DMS 273 treated with DMSO at 0.1 percent for 48 hours (cell line): ENCODE results near the gene GOLPH3L.
"Not testable (repeated sequence)": the region's sequence is repeated elsewhere in the genome, so short reads cannot be mapped to it uniquely, and the experiment has no call there.

ENCODE experiments used
- DNase-seq: peaks from one replicate; lab custom pipeline; 2025; lab: John Stamatoyannopoulos, UW

The GOLPH3L gene

GRCh38 chr1:150657064-150657463 lies 39.9 kb downstream of the GOLPH3L start:
- not testable (repeated sequence) for DNase-seq

- not testable (repeated sequence) for DNase-seq
Measured at GRCh38 chr1:150654635-150655034, 42.3 kb downstream of the GOLPH3L start.

DNA sequence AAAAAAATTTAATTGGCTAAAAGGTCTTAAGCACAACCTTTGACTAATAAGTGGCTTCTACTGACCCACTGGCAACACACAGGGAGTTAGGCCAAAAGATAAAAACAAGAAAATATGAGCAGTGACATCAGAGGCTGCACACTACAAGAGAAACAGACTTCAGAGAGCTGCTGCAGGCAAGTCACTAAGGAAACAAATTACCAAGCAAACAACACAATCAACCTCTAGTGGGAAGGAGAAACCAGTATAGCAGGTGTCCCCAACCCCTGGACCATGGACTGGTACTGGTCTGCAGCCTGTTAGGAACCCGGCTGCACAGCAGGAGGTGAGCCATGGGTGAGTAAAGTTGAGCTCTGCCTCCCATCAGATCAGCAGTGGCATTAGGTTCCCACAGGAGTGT lies 46.8 kb downstream of the GOLPH3L start:
- no peak for DNase-seq

- no peak for DNase-seq
Measured at GRCh38 chr1:150649441-150650075, 47.4 kb downstream of the GOLPH3L start.

- no peak for DNase-seq
Measured at GRCh38 chr1:150642296-150642695, 54.7 kb downstream of the GOLPH3L start.

GRCh38 chr1:150641126-150641815 lies 55.7 kb downstream of the GOLPH3L start:
- not testable (repeated sequence) for DNase-seq

GRCh38 chr1:150638430-150638829 lies 58.5 kb downstream of the GOLPH3L start:
- DNase-seq = not testable (repeated sequence)

DNA sequence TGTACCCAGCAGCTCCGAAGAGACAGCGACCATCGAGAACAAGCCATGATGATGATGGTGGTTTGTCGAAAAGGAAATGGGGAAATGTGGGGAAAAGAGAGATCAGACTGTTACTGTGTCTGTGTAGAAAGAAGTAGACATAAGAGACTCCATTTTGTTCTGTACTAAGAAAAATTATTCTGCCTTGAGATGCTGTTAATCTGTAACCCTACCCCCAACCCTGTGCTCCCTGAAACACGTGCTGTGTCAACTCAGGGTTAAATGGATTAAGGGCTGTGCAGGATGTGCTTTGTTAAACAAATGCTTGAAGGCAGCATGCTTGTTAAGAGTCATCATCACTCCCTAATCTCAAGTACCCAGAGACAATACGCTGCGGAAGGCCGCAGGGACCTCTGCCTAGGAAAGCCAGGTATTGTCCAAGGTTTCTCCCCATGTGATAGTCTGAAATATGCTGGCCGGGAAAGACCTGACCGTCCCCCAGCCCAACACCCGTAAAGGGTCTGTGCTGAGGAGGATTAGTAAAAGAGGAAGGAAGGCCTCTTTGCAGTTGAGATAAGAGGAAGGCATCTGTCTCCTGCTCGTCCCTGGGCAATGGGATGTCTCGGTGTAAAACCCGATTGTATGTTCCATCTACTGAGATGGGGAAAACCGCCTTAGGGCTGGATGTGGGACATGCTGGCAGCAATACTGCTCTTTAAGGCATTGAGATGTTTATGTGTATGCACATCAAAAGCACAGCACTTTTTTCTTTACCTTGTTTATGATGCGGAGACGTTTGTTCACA lies 61.9 kb downstream of the GOLPH3L start:
- DNase-seq = not testable (repeated sequence)

DNA sequence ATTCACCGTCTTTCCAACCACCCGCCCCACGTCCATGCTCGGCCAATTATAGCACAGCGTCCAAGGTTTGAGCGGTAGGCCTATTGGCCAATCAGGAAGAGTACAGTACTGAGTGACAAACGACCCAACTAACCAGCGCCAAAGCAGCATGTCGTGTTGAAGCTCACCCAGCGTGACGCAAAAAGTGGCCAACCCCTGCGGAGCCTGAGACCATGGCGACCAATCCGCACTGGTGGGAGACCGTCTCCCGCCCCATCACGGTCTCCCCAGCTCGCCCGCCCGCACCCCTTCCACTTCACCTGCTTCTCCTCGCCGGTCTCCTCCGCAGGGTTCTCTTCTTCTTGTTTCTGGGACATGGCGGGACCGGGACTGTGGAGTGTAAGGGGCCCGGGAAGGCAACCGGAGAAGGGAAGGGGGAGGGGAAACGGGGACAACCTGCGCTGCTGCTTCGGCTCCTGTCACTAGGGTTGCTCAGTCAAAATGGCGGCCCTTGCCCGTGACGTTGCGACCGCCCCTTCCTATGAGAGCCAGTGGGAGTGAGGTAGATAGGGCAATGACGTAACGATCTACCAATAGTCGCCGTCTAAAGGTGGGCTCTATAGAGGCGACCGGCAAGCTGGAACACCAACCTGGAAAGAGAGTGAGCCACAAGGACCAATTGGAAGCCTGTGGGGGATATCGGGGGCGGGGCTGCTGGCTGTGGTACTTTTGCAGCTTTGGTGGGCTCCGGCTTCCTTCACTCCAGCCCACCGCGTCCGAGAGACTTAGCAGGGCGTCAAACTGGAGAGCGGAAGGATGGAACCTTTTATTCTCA lies 67.6 kb downstream of the GOLPH3L start, which contains the start of gene ENSA:
Gene ENSA, minus strand, starts transcription at position 498 of the 814 bp plus-strand sequence. Its CDS starts 142 bp downstream, at position 356.
- DNase-seq = peak; percentile 100

DNA sequence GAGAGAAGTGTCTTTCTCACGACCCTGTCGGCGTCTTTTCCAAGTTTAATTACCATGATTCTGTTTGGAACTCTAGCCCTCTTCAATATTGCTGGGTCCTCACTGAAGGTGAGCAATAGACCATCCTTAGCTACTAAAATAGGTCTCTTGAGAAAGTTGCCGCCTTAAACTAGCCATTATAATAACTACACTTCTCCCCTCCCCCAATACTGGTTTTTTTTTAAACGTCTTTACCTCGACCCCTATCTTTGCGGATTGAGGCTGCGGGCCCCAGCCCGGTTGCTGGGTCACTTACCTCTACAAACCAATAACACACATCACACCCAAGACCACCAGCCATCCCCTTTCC lies 68.2 kb downstream of the GOLPH3L start:
- DNase-seq = no peak

GRCh38 chr1:150627826-150628410 lies 69.0 kb downstream of the GOLPH3L start:
- DNase-seq = no peak

DNA sequence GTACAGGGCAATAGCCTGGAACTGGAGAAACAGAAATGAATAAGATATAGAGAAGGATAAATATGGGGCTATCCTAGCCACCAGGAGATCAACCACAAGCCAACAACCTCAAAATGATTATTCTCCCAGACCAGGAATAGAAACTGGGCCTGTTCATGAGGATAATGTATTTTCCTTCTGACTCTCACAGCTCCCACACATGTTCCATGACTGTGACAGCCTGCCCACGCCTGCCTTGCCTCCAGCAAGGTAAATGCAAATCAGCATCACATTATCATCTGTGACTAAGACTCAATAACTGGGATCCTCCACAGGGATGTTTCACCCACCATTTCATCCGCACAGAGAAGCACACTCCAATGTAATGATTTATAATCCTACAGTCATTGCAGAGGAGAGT lies 70.8 kb downstream of the GOLPH3L start:
- DNase-seq = no peak

DNA sequence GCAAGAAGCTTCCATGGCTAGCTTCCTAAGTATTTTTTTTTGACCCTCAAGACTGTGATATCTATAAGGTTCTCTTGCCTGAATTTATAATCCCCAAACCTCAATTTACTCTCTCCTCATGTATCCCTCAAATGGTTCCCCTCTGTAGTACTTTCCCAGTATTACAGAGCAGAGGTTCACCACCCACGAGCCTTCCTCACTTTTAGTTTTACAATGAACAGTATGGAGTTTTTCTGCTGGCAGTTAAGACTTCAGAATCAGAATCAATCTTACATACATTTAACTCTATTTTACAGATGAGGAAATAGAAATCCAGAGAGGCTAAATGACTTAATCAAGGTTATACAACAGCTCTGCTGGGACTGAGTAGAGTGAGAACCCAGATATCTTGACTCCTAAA lies 72.4 kb downstream of the GOLPH3L start:
- not testable (repeated sequence) for DNase-seq

GRCh38 chr1:150624134-150624533 lies 72.8 kb downstream of the GOLPH3L start:
- DNase-seq = not testable (repeated sequence)

DNA sequence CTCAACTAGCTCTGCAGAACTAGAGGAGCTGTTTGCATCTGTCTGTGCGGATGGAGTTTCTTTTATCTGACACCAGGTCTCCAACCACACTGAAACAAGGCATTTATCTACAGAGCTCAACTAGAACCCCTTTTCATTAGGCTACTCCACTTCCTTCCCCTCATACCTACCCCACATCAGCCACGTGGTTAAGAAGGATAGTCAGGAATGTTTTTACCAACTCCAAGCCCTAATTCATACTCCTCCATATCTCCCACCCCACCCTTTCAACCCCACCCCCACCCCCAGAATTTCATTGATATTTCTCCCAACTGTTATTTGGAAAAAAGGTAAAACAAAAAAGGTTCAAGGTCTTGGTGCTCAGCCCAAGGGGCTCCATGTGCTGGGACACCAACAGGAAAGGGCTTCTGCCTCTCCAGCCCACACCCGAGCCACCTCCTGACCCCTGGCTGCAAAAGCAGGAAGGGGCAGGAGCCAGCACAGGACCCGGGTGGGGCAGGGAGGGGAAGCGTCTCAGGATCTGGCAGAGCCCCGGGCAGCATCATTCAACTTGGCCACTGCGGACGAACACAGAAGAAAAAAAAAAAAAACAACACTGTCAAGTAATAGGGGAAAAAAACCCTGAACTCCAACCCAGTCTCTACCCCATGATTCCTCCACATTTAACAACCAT lies 74.5 kb downstream of the GOLPH3L start:
- DNase-seq = no peak

DNA sequence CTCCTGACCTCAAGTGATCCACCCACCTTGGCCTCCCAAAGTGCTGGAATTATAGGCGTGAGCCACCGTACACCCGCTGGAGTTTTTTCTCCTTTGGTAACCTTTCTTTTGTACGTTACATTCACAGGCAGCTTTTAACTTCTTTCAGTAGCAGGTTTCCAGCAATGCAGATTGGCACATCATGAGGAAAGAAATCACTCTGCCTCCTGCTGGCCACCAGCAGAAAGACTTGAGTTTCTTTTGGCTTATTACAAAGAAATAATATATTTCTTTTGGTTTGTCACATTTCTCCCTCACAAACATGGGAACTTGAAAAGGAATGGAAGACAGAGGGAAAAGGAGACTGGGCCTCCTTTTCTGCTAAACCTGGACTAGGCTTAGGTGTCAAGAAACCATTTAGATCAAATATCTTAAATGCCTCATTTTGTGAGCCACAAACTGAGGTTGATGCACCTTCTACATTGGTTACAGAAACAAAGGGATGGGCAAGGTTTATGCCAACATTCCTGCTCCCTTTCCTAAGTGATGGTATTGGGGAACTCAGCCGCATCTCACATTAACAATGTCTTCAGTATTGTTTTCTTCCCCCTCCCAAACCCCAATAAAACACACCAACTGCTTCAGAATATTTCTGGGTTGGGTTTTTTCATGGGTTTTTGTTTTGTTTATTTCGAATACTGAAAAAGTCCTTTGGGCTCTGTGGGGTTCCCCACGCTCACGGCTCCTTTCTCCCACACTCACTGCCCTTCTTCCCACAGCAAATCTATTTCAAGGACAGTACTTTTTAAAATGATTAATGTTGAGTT lies 75.3 kb downstream of the GOLPH3L start:
- peak; percentile 95 for DNase-seq

DNA sequence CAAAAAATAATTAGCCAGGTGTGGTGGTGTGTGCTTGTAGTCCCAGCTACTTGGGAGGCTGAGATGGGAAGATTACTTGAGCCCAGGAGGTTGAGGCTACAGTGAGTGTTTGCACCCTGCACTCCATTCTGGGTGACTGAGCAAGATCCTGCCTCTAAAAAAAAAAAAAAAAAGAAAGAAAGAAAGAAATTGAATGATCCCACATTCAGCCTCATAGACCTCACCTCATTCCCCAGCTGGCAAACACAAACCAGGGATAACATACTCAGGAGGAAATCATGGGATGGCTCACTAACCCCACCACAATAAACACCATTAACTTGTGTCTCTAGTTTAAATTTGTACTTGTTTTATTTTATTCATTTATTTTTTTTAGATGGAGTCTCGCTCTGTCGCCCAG lies 76.0 kb downstream of the GOLPH3L start:
- no peak for DNase-seq

GRCh38 chr1:150619576-150620509 lies 77.1 kb downstream of the GOLPH3L start:
- peak; percentile 97 for DNase-seq
